T-helper 9 cell (primary cell): ENCODE results near the gene A1BG.

Source experiments
- DNase-seq: peaks from one replicate; pipeline ENCODE4 v3.0.0-alpha.2; 2020
- total RNA-seq, 2 donors: gene quantifications; one replicate each; lab custom pipeline; 2026; lab: John Stamatoyannopoulos, UW

The A1BG gene
- total RNA-seq: 0.21 to 0.72 reads per million in 2 donors

- DNase-seq: no peak
Observed at GRCh38 chr19:58352760-58353671, at the start of gene A1BG. Gene A1BG (minus strand): TSS chr19:58353492. CDS start chr19:58353437, 55 bp downstream.

- no peak for DNase-seq
Observed at GRCh38 chr19:58401840-58402421, 48.6 kb upstream of the A1BG start.

GRCh38 chr19:58400916-58401839, 47.9 kb upstream of the A1BG start:
- DNase-seq: peak; percentile 99

GRCh38 chr19:58400316-58400915, 47.1 kb upstream of the A1BG start:
- DNase-seq: no peak

- DNase-seq: no peak
Observed at GRCh38 chr19:58399903-58400302, 46.6 kb upstream of the A1BG start.

GRCh38 chr19:58398545-58398944, 45.3 kb upstream of the A1BG start:
- no peak for DNase-seq

- DNase-seq: no peak
Observed at GRCh38 chr19:58398087-58398486, 44.8 kb upstream of the A1BG start.

- no peak for DNase-seq
Observed at GRCh38 chr19:58397533-58398037, 44.3 kb upstream of the A1BG start.

- no peak for DNase-seq
Observed at GRCh38 chr19:58396691-58397532, 43.6 kb upstream of the A1BG start.

GRCh38 chr19:58395979-58396627, 42.8 kb upstream of the A1BG start:
- no peak for DNase-seq

GRCh38 chr19:58395220-58395978, 42.1 kb upstream of the A1BG start, which contains the start of gene RNF225:
Gene RNF225 (plus strand): TSS chr19:58395656. CDS start chr19:58396090, 434 bp downstream.
- no peak for DNase-seq

GRCh38 chr19:58394821-58395219, 41.5 kb upstream of the A1BG start:
- no peak for DNase-seq

- no peak for DNase-seq
Observed at GRCh38 chr19:58393725-58394033, 40.4 kb upstream of the A1BG start.

- DNase-seq: no peak
Observed at GRCh38 chr19:58392945-58393724, 39.8 kb upstream of the A1BG start.

GRCh38 chr19:58388175-58388526, 34.9 kb upstream of the A1BG start:
- no peak for DNase-seq

- DNase-seq: no peak
Observed at GRCh38 chr19:58387338-58388174, 34.3 kb upstream of the A1BG start.

- DNase-seq: peak; percentile 89
Observed at GRCh38 chr19:58386576-58387337, 33.5 kb upstream of the A1BG start, which contains the start of gene RPS5. Gene RPS5 (plus strand): TSS chr19:58387269. CDS start chr19:58388138, 869 bp downstream.
